HepG2 (cell line): ENCODE results near the gene PTPRN. TPM values are rescaled to one million over a fixed set of nuclear protein-coding genes. Genes with fewer than 3 reads are reported as not detected.
A peak's percentile ranks its signal among the peaks of the same experiment; 100 is the strongest.

Experiments
- ATAC-seq: fragments of 200-7000 bp; cut with Tn5 transposase; 3 replicates; pipeline ENCODE4 v1.9.1; 2020; ENCODE audit warnings: mild to moderate bottlenecking, moderate library complexity
- BruUV-seq: library from RNA; stranded (reverse); fragments of 400-500 nt; replicated peaks from 2 replicates; lab custom pipeline; 2021; lab: Mats Ljungman, UMichigan
- CTCF ChIA-PET: fragments of 300-600 bp; formaldehyde crosslinking; extraction: SDS; loops from one replicate; lab custom pipeline; 2021; ENCODE audit warnings: low total read pairs, inconsistent platforms, low intra/inter-chr PET ratio; lab: Yijun Ruan, JAX
- POLR2A ChIA-PET: fragments of 350-600 bp; sonication (Branson Sonifier 250); formaldehyde crosslinking; loops from one replicate; lab custom pipeline; 2020; ENCODE audit warnings: antibody characterized with exemption, inconsistent platforms; lab: Yijun Ruan, JAX
- DNase-seq: peaks from one replicate; pipeline ENCODE4 v3.0.0-alpha.2; 2015; ENCODE audit warnings: low spot score
- FAIRE-seq: peaks from 3 replicates; lab custom pipeline; 2011; peaks lifted over from hg19 to GRCh38; lab: Jason Lieb, UNC
- H2AFZ ChIP-seq: one replicate; pipeline ENCODE4 v1.6.1; 2011; ENCODE audit warnings: low read length, inconsistent platforms
- H3K27ac ChIP-seq: fragments of 300-600 bp; 3 replicates; pipeline ENCODE4 v1.8.0; 2011; ENCODE audit warnings: mixed run types, mild to moderate bottlenecking, mixed read lengths, low read length, inconsistent platforms; ENCODE audit not compliant: insufficient read depth; ENCODE audit errors: extremely low read length
- H3K27me3 ChIP-seq, 2 experiments: fragments of 200-600 bp in 1 of 2; 2 replicates in 1 of 2; 3 replicates in 1 of 2; pipeline versions ENCODE4 v1.6.0 to v1.8.0; 2011; ENCODE audit warnings: low read length in 2 of 2, mild to moderate bottlenecking in 2 of 2, moderate library complexity in 2 of 2, inconsistent platforms in 1 of 2; ENCODE audit not compliant: insufficient read depth in 2 of 2, control insufficient read depth in 1 of 2
- H3K36me3 ChIP-seq, 2 experiments: fragments of 200-600 bp in 1 of 2; replicated peaks in 1 of 2; 2 replicates in 1 of 2; 3 replicates in 1 of 2; pipeline versions ENCODE4 v1.5.1 to v1.8.0; 2011; ENCODE audit warnings: low read length in 2 of 2, inconsistent platforms in 1 of 2; ENCODE audit not compliant: insufficient read depth in 2 of 2, control insufficient read depth in 1 of 2
- H3K4me1 ChIP-seq: 2 replicates; pipeline ENCODE4 v1.5.1; 2012; ENCODE audit warnings: low read length, inconsistent platforms; ENCODE audit not compliant: insufficient read depth
- H3K4me2 ChIP-seq: 2 replicates; pipeline ENCODE4 v1.6.0; 2011; ENCODE audit warnings: low read depth, low read length, inconsistent platforms
- H3K4me3 ChIP-seq, 3 experiments: fragments of 200-600 bp in 1 of 3; sonication (generic), shearing (Covaris generic) in 1 of 3; replicated peaks in 1 of 3; 2 replicates each; pipeline ENCODE4 v1.5.1; 2011 to 2016; ENCODE audit warnings: low read length in 3 of 3, inconsistent platforms in 2 of 3, low read depth in 2 of 3, mild to moderate bottlenecking in 2 of 3, control low read depth in 1 of 3, mixed read lengths in 1 of 3; ENCODE audit not compliant: insufficient read depth in 1 of 3
- H3K79me2 ChIP-seq: one replicate; pipeline ENCODE4 v1.6.1; 2011; ENCODE audit warnings: low read length, inconsistent platforms; ENCODE audit not compliant: insufficient read depth
- H3K9ac ChIP-seq: 2 replicates; pipeline ENCODE4 v1.6.0; 2011; ENCODE audit warnings: mild to moderate bottlenecking, low read depth, low read length, inconsistent platforms; ENCODE audit not compliant: insufficient read depth
- H3K9me3 ChIP-seq: 2 replicates; pipeline ENCODE4 v1.5.1; 2012; ENCODE audit warnings: mild to moderate bottlenecking, low read length
- H4K20me1 ChIP-seq: 2 replicates; pipeline ENCODE4 v1.6.0; 2011; ENCODE audit warnings: inconsistent platforms, mild to moderate bottlenecking, low read length, moderate library complexity; ENCODE audit not compliant: insufficient read depth
- CHD4 ChIP-seq: fragments of 200-600 bp; sonication (generic); IDR thresholded peaks from 2 replicates; pipeline ENCODE4 v1.7.0; 2017; ENCODE audit warnings: mild to moderate bottlenecking, low read length, borderline replicate concordance
- ELF4 ChIP-seq: sonication (generic); formaldehyde crosslinking; IDR thresholded peaks from 2 replicates; pipeline ENCODE4 v1.5.0; 2020; ENCODE audit warnings: missing genetic modification reagents, mild to moderate bottlenecking, moderate library complexity, borderline replicate concordance
- KDM5B ChIP-seq: sonication (generic); formaldehyde crosslinking; IDR thresholded peaks from 2 replicates; pipeline ENCODE4 v1.4.0; 2020; ENCODE audit warnings: missing genetic modification reagents, mild to moderate bottlenecking, borderline replicate concordance
- MXD4 ChIP-seq: IDR thresholded peaks from 2 replicates; pipeline ENCODE4 v1.6.1; 2016; ENCODE audit warnings: mild to moderate bottlenecking, missing biosample characterization, missing genetic modification reagents
- NCOA1 ChIP-seq: sonication (generic); formaldehyde crosslinking; IDR thresholded peaks from 2 replicates; pipeline ENCODE4 v1.9.0; 2021; ENCODE audit warnings: missing genetic modification reagents
- PCBP2 ChIP-seq: fragments of 200-400 bp; formaldehyde crosslinking; optimal IDR thresholded peaks from 2 replicates; pipeline ENCODE3; 2018; ENCODE audit warnings: low read length, low read depth; ENCODE audit not compliant: poor library complexity, severe bottlenecking
- SNAPC2 ChIP-seq: sonication (generic); formaldehyde crosslinking; IDR thresholded peaks from 2 replicates; pipeline ENCODE4 v1.8.1; 2022; ENCODE audit warnings: mild to moderate bottlenecking, missing genetic modification reagents
- TARDBP ChIP-seq: sonication (generic); formaldehyde crosslinking; IDR thresholded peaks from 2 replicates; pipeline ENCODE4 v1.8.0; 2022; ENCODE audit warnings: mild to moderate bottlenecking, missing genetic modification reagents
- YEATS2 ChIP-seq: sonication (generic); formaldehyde crosslinking; IDR thresholded peaks from 2 replicates; pipeline ENCODE4 v1.4.0; 2020; ENCODE audit warnings: missing genetic modification reagents, borderline replicate concordance
- ZFYVE20 ChIP-seq: sonication (generic); formaldehyde crosslinking; IDR thresholded peaks from 2 replicates; pipeline ENCODE4 v1.8.0; 2023; ENCODE audit warnings: low read depth, mild to moderate bottlenecking, moderate library complexity, missing genetic modification reagents, borderline replicate concordance
- ZNF282 ChIP-seq: fragments of 450-650 bp; IDR thresholded peaks from 2 replicates; pipeline ENCODE4 v1.6.1; 2018; ENCODE audit not compliant: partially characterized antibody
- ZNF772 ChIP-seq: sonication (generic); formaldehyde crosslinking; IDR thresholded peaks from 2 replicates; pipeline ENCODE4 v1.5.0; 2020; ENCODE audit warnings: mild to moderate bottlenecking, missing genetic modification reagents
- ZNF788 ChIP-seq: sonication (generic); formaldehyde crosslinking; IDR thresholded peaks from 2 replicates; pipeline ENCODE4 v1.5.0; 2020; ENCODE audit warnings: mild to moderate bottlenecking, missing genetic modification reagents, borderline replicate concordance
- ZZZ3 ChIP-seq: sonication (generic); formaldehyde crosslinking; IDR thresholded peaks from 2 replicates; pipeline ENCODE4 v1.4.0; 2020; ENCODE audit warnings: missing genetic modification reagents, mild to moderate bottlenecking, borderline replicate concordance
- WGBS: methylation state at CpG from one replicate; pipeline ENCODE4 v1.1.6; 2017; ENCODE audit warnings: low lambda C conversion rate; 5-methylcytosine and 5-hydroxymethylcytosine counted together
- in situ Hi-C: cut with HindIII; loops from 2 replicates; pipeline ENCODE4 v1.10.0; 2017; ENCODE audit warnings: low pct_unique_long_range_greater_than_20kb; ENCODE audit not compliant: extremely low pct_ligation_motif_present
- intact Hi-C: fragments of 100-400 bp; cut with micrococcal nuclease; formaldehyde crosslinking; loops from one replicate; pipeline ENCODE4 v1.10.0; 2022; ENCODE audit not compliant: unreplicated experiment
- polyA plus RNA-seq, 8 experiments: library from polyadenylated mRNA; depleted of rRNA in 3 of 8; stranded (reverse) in 7 of 8; unstranded in 1 of 8; fragments of >200 nt; fragmentation: Illumina TruSeq in 4 of 8; extraction: Trizol in 4 of 8; gene quantifications; 2 replicates each; pipeline versions ENCODE4 v1.2.1 to v1.2.3, GENCODE V29; 2011 to 2016; ENCODE audit warnings: low read depth in 4 of 8, missing spikeins in 1 of 8, mixed read lengths in 1 of 8; ENCODE audit not compliant: insufficient read depth in 1 of 8
- total RNA-seq, 5 experiments: library from RNA; depleted of rRNA; stranded (reverse); fragments of >200 nt; fragmentation: Illumina TruSeq; extraction: Trizol; gene quantifications; 2 replicates each; pipeline ENCODE4 v1.2.3, GENCODE V29; 2016; ENCODE audit warnings: low read depth in 1 of 5
- TF ChIP-seq, protein P1 (sequence below): sonication (generic); formaldehyde crosslinking; IDR thresholded peaks from 2 replicates; pipeline ENCODE4 v1.4.0; 2020; ENCODE audit warnings: mild to moderate bottlenecking, low read depth, missing genetic modification reagents
- TF ChIP-seq, protein P2 (sequence below): fragments of 450-650 bp; IDR thresholded peaks from 2 replicates; pipeline ENCODE4 v1.6.1; 2016
- TF ChIP-seq, protein P3 (sequence below): IDR thresholded peaks from 2 replicates; pipeline ENCODE4 v1.6.1; 2016; ENCODE audit warnings: missing genetic modification reagents, missing compliant biosample characterization

The PTPRN gene
- total and polyA plus RNA-seq, 2 of the 13 experiments (the other 11 are each of a cell fraction or from before 2014, with no cell fraction given), result 0.26 TPM; not detected in 1

DNA sequence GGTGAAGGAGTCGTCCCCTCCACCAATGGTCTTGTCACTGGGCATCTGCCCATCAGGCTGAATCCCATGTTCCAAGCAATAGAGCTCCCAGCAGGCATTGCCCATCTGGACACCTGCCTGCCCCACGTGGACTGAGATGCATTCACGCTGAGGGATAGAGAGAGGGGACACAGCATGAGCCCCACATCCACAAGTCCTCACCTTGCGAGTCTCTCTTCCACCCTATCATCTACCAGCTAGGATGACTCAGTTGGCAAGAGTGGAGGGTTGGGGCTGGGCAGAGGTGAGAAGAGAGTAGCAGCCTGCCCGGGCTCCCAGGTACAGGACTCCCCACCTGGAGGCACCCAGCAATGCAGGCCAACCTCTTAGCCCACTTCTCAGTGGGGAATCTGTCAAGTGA lies 57.1 kb downstream of the PTPRN start:
- no peaks in the 10 kb centered on the region for H3K9me3 ChIP-seq
- ATAC-seq (no peak), FAIRE-seq (no peak), DNase-seq (no peak)
- peaks cover 1 to 13% of the 10 kb centered on the region in 2 experiments; a peak in 4 of 5 replicates for H3K36me3 ChIP-seq
- H3K4me1 ChIP-seq, result peaks cover 71% of the 10 kb centered on the region
- no peak overlapping the region for H2AFZ ChIP-seq
- intact Hi-C loops, result no loop called here
- H3K4me2 ChIP-seq, result no peak overlapping the region
- no peaks in the 10 kb centered on the region for H4K20me1 ChIP-seq
- ChIA-PET POLR2A (interaction anchor here (0.7 to 5.7 kb wide), 4 partner anchors 9 to 44 kb away, joined by 3 to 73 read pairs (median 4); partner anchors contain the start of genes DNAJB2 and ZFAND2B), CTCF (interaction anchor here (0.6 kb wide), 1 partner anchor 40 kb away, joined by 3 read pairs; no protein-coding TSS in a partner anchor)
- WGBS, result 77% methylated on average over 5 of the region's 5 CpGs
- H3K27me3 ChIP-seq, result peaks cover 2 to 35% of the 10 kb centered on the region in 2 experiments; a peak in 4 of 5 replicates
- in situ Hi-C loops, result no loop called here
- TF ChIP-seq YEATS2 (CRISPR knock-in tag) (no peak), MXD4 (no peak), SNAPC2 (CRISPR knock-in tag) (no peak)
- TF ChIP-seq, protein P1, sequence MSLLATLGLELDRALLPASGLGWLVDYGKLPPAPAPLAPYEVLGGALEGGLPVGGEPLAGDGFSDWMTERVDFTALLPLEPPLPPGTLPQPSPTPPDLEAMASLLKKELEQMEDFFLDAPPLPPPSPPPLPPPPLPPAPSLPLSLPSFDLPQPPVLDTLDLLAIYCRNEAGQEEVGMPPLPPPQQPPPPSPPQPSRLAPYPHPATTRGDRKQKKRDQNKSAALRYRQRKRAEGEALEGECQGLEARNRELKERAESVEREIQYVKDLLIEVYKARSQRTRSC (CRISPR knock-in tag), result no peak
- TF ChIP-seq, protein P2, sequence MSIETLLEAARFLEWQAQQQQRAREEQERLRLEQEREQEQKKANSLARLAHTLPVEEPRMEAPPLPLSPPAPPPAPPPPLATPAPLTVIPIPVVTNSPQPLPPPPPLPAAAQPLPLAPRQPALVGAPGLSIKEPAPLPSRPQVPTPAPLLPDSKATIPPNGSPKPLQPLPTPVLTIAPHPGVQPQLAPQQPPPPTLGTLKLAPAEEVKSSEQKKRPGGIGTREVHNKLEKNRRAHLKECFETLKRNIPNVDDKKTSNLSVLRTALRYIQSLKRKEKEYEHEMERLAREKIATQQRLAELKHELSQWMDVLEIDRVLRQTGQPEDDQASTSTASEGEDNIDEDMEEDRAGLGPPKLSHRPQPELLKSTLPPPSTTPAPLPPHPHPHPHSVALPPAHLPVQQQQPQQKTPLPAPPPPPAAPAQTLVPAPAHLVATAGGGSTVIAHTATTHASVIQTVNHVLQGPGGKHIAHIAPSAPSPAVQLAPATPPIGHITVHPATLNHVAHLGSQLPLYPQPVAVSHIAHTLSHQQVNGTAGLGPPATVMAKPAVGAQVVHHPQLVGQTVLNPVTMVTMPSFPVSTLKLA, result 0 out of 2 replicates have a peak, but pooled peaks have one; percentile 28
- H3K9ac ChIP-seq, result no peak overlapping the region
- H3K27ac ChIP-seq, result no peak overlapping the region
- H3K79me2 ChIP-seq, result no peaks in the 10 kb centered on the region
- H3K4me3 ChIP-seq, result no peak overlapping the region
- BruUV-seq, result no TSS peak

DNA sequence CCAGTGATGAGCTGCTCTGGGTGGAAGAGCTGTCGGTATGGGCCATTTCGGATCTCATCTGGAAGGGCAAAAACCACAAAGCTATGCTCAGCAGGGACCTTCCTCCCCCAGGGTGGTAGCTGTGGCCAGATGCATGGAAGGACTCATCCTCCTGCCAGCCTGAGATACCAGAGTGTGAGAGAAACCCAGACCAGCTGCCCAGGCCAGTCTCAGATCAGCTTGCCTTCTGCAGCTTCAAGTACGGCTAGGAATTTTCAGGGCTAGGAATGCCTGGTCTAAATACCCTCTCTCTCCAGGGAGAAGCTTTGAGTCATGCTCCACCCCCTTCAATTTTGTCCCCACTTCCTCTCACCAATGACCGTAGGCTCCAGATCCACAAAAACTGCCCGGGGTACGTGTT lies 57.5 kb downstream of the PTPRN start:
- no peaks in the 10 kb centered on the region for H3K9me3 ChIP-seq
- in situ Hi-C loops, result no loop called here
- H3K36me3 ChIP-seq, result peaks cover 1 to 13% of the 10 kb centered on the region in 2 experiments; a peak in 4 of 5 replicates
- 93% methylated on average over 6 of the region's 6 CpGs for WGBS
- DNase-seq (no peak), FAIRE-seq (no peak), ATAC-seq (no peak)
- H3K79me2 ChIP-seq, result peaks cover 3% of the 10 kb centered on the region
- BruUV-seq, result no TSS peak
- intact Hi-C loops, result no loop called here
- H3K9ac ChIP-seq, result no peak overlapping the region
- peaks cover 75% of the 10 kb centered on the region for H3K4me1 ChIP-seq
- ChIA-PET POLR2A (interaction anchor here (0.7 to 5.7 kb wide), 4 partner anchors 9 to 44 kb away, joined by 3 to 73 read pairs (median 4); partner anchors contain the start of genes DNAJB2 and ZFAND2B), CTCF (no interaction called here)
- no peak overlapping the region for H3K4me2 ChIP-seq
- peaks cover 2 to 33% of the 10 kb centered on the region in 2 experiments; a peak in 4 of 5 replicates for H3K27me3 ChIP-seq
- H3K4me3 ChIP-seq, result no peak overlapping the region
- no peak overlapping the region for H3K27ac ChIP-seq
- no peaks in the 10 kb centered on the region for H4K20me1 ChIP-seq
- H2AFZ ChIP-seq, result no peak overlapping the region
- TF ChIP-seq CHD4 (no peak), ELF4 (CRISPR knock-in tag) (no peak), ZFYVE20 (CRISPR knock-in tag) (no peak), ZNF788 (CRISPR knock-in tag) (no peak), PCBP2 (no peak), KDM5B (no peak), ZZZ3 (CRISPR knock-in tag) (no peak), ZNF282 (no peak), TARDBP (CRISPR knock-in tag) (no peak), ZNF772 (CRISPR knock-in tag) (no peak), NCOA1 (CRISPR knock-in tag) (no peak)
- TF ChIP-seq, protein P3, sequence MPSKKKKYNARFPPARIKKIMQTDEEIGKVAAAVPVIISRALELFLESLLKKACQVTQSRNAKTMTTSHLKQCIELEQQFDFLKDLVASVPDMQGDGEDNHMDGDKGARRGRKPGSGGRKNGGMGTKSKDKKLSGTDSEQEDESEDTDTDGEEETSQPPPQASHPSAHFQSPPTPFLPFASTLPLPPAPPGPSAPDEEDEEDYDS (CRISPR knock-in tag), result no peak
